Choroid plexus epithelial cell (primary cell): ENCODE results near the gene CYB561D2.

Experiments used
- DNase-seq: peaks from one replicate; pipeline ENCODE4 v3.0.0-alpha.2; 2010; ENCODE audit warnings: low read depth
- H3K4me3 ChIP-seq: 2 replicates; pipeline ENCODE4 v1.5.1; 2011; ENCODE audit warnings: low read depth, mild to moderate bottlenecking, control low read depth, low read length, moderate library complexity
- TF ChIP-seq, protein P1 (sequence below): conservative IDR thresholded peaks from 2 replicates; pipeline ENCODE4 v1.5.1; 2011; ENCODE audit warnings: low read depth, mild to moderate bottlenecking, control low read depth, inconsistent platforms, low read length, moderate library complexity

The CYB561D2 gene

DNA sequence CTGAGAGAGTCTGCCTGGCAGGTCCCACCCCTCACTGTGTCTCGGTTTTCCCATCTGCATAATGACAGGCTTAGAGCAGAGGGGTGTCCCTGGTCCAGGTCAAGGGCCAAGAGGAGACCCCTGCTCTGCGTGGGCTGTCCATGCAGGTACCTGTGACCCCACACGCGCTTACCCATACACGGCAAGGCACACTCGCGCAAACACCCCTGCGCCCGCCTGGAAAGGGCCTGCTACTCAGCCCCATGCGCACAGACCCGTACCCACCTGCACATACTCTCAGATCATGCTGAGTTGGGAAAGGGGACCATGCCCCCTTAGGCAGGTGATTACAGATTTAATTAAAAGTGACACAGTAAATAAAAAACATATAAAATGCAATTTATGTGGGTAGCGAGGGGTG lies 32.1 kb downstream of the CYB561D2 start:
- TF ChIP-seq, protein P1, sequence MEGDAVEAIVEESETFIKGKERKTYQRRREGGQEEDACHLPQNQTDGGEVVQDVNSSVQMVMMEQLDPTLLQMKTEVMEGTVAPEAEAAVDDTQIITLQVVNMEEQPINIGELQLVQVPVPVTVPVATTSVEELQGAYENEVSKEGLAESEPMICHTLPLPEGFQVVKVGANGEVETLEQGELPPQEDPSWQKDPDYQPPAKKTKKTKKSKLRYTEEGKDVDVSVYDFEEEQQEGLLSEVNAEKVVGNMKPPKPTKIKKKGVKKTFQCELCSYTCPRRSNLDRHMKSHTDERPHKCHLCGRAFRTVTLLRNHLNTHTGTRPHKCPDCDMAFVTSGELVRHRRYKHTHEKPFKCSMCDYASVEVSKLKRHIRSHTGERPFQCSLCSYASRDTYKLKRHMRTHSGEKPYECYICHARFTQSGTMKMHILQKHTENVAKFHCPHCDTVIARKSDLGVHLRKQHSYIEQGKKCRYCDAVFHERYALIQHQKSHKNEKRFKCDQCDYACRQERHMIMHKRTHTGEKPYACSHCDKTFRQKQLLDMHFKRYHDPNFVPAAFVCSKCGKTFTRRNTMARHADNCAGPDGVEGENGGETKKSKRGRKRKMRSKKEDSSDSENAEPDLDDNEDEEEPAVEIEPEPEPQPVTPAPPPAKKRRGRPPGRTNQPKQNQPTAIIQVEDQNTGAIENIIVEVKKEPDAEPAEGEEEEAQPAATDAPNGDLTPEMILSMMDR: no peak
- H3K4me3 ChIP-seq: no peak overlapping the region
- no peak for DNase-seq

DNA sequence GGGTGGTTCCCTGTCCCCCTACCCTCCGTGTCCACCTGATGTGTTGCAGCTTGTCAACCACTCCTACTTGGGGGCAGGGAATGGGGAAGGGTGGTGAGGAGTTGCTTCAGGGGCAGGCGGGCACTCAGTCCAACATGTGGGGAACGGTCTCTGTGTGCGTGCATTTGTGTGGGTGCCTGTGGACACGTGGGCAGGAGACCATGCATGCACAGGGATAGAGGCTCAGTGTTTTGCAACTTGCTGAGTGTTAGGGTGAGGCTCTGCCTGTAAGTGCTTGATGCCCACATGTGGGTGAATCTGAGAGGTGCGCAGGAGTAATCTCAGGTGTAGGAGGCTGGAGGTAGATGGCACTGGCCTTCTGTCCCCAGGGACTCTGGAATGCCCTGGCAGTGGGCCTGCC lies 33.1 kb downstream of the CYB561D2 start:
- TF ChIP-seq, protein P1: no peak

DNA sequence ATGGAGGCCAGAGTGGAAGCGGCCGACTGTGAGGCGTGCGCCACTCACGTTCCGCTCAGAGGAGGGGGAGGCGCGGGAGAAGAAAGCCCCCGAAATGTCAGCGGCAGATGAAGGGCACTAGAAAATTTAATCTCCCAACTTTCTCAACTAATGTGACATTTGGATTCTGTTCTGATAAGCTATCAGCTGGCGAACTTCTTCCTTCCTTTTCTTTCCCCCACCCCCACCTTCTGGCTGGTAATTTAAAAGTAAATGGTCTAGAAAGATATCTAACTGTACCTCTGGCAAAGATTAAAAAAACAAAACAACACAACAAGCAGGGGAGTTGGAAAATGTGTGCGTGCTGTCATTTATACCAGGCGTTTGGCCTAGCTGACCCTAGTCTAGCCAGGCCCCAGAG lies 35.1 kb downstream of the CYB561D2 start:
- DNase-seq: no peak
- H3K4me3 ChIP-seq: no peak overlapping the region
- TF ChIP-seq, protein P1: no peak

More for the DNA sequence above, 33.1 kb downstream of the CYB561D2 start:
- H3K4me3 ChIP-seq: no peak overlapping the region
- DNase-seq: no peak

DNA sequence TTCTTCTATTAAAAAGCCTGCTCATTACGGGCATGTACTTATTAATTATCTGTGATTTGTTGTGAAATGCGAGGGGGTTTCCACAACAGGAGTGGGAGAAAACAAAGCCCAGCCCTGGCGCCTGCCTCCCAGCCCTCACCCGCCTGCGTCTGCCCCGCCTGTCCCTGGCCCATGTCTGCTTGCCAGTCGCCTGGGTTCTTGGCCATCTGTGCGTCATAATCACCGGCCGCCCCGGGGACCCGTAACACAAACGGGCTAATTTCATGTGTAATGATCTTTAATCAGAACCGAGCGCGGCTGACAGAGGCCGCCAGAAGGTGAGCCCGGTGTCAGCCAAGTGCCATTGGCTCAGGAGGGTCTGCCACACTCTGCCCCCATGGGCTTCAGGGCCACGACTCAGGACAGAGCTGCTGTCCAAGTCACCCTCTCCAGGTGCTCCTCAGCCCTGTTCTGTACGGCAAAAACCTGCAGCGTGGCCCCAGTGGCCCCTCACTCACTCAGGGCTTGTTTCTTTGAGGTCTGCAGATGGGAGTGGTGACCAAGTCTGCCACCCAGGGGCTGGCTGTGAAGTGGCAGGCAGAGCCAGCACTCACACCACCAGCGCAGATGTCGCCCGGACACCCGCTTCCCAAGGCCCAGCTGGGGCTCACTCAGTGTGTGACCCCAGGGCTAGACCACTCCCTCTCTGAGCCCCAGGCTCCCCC lies 37.5 kb downstream of the CYB561D2 start:
- peak; percentile 28 for DNase-seq
- TF ChIP-seq, protein P1: peak; percentile 59
- H3K4me3 ChIP-seq: no peak overlapping the region

DNA sequence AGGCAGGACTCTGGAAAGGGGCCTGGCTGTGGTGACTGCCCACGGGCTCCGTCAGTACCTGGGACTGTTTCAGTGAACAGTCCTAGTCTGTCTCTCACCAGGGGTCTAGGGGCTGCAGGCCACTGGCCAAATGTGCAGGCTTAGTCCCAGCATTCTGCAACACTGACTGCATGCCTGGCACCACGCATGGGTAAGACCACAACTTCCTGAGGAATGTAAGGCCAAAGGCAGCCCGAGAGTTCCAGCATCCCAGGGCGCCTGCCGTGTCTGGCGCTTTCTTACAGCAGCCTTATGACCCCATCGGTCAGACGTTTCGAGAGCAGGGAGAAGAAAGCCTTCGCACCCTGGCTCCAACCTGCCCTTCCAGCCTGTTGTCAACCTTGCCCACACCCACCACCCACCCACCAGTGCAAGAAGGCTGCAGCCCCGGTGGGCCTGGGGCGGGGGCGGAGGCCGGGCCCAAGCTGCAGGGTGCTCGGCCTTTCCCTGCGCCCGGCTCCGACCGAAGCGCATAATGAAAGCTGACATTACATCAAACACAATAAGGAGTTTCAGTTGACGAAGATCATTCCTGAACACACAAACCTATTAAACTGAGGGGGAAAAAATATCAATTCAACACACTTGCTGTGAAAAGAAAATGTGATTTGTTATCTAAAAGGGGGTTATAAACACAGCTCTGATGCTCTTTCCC lies 38.2 kb downstream of the CYB561D2 start:
- peak; percentile 68 for DNase-seq
- TF ChIP-seq, protein P1: no peak
- H3K4me3 ChIP-seq: no peak overlapping the region

DNA sequence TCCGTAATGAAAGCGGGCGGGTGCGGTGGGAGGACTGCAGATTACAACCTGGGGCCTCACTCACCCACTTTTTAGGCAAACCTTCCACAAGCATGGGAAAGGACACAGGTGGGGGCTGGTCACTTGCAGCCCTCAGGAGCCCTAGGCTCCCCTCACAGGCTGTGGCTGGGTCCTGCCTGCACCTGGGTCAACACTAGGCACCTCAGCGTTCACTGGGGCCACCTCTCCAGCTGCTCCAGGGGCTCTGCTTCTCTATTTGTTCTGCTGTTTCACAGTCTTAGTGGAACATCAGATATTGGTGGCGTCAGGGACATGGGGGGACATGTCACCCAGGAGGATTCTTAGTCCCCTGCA lies 38.7 kb downstream of the CYB561D2 start:
- DNase-seq: no peak
- no peak overlapping the region for H3K4me3 ChIP-seq
- TF ChIP-seq, protein P1: no peak
